ENCODE measurements around the gene SLC16A9. TPM values are rescaled to one million over a fixed set of nuclear protein-coding genes. Genes with fewer than 3 reads are reported as not detected.
"Not testable (repeated sequence)": the region's sequence is repeated elsewhere in the genome, so short reads cannot be mapped to it uniquely, and the experiment has no call there.

SLC16A9 gene
- total RNA-seq, 6 experiments from 2014 or later: not detected

GRCh38 chr10:59654007-59654406 lies 55.6 kb downstream of the SLC16A9 start:
- no peak overlapping the region for H3K4me3 Mint-ChIP-seq

GRCh38 chr10:59651902-59652301 lies 57.7 kb downstream of the SLC16A9 start:
- Mint-ChIP-seq H3K9me3 (peaks cover 9% of the 10 kb centered on the region), H3K4me3 (no peak overlapping the region), H3K4me1 (ENCODE audit: low read depth) (no peaks in the 10 kb centered on the region), H3K36me3 (ENCODE audit: low read depth) (no peaks in the 10 kb centered on the region), H3K27me3 (ENCODE audit: insufficient read depth) (no peaks in the 10 kb centered on the region), H3K27ac (no peak overlapping the region)
- no peak for DNase-seq
- TF ChIP-seq CTCF (IDR thresholded peaks at IDR 0.05): no peak

More at GRCh38 chr10:59654007-59654406, 55.6 kb downstream of the SLC16A9 start:
- H3K27ac Mint-ChIP-seq: no peak overlapping the region
- TF ChIP-seq CTCF (IDR thresholded peaks at IDR 0.05): no peak
- H3K9me3 Mint-ChIP-seq: peaks cover 9% of the 10 kb centered on the region; the same call in 1 of the 2 replicates
- no peaks in the 10 kb centered on the region for H3K4me1 Mint-ChIP-seq (ENCODE audit: low read depth)
- DNase-seq: no peak
- no peaks in the 10 kb centered on the region for H3K36me3 Mint-ChIP-seq (ENCODE audit: low read depth)
- no peaks in the 10 kb centered on the region for H3K27me3 Mint-ChIP-seq (ENCODE audit: insufficient read depth)

GRCh38 chr10:59649606-59650346 lies 59.9 kb downstream of the SLC16A9 start:
- Mint-ChIP-seq H3K27me3 (ENCODE audit: insufficient read depth) (no peaks in the 10 kb centered on the region), H3K27ac (no peak overlapping the region), H3K9me3 (peaks cover 23% of the 10 kb centered on the region), H3K4me3 (no peak overlapping the region), H3K36me3 (ENCODE audit: low read depth) (no peaks in the 10 kb centered on the region), H3K4me1 (ENCODE audit: low read depth) (no peaks in the 10 kb centered on the region)
- DNase-seq: no peak
- no peak for TF ChIP-seq CTCF (IDR thresholded peaks at IDR 0.05)

GRCh38 chr10:59648711-59649201 lies 60.9 kb downstream of the SLC16A9 start:
- TF ChIP-seq CTCF (IDR thresholded peaks at IDR 0.05): no peak
- no peak overlapping the region for H3K27ac Mint-ChIP-seq
- peaks cover 29% of the 10 kb centered on the region for H3K9me3 Mint-ChIP-seq
- H3K36me3 Mint-ChIP-seq (ENCODE audit: low read depth): no peaks in the 10 kb centered on the region
- H3K4me1 Mint-ChIP-seq (ENCODE audit: low read depth): no peaks in the 10 kb centered on the region
- DNase-seq: no peak
- H3K27me3 Mint-ChIP-seq (ENCODE audit: insufficient read depth): no peaks in the 10 kb centered on the region
- H3K4me3 Mint-ChIP-seq: no peak overlapping the region

GRCh38 chr10:59644841-59645240 lies 64.8 kb downstream of the SLC16A9 start:
- H3K4me3 Mint-ChIP-seq: no peak overlapping the region

GRCh38 chr10:59641688-59642087 lies 68.0 kb downstream of the SLC16A9 start:
- DNase-seq; H3K4me3 Mint-ChIP-seq; H3K4me1 Mint-ChIP-seq (ENCODE audit: low read depth); H3K36me3 Mint-ChIP-seq (ENCODE audit: low read depth); H3K27ac Mint-ChIP-seq; H3K27me3 Mint-ChIP-seq (ENCODE audit: insufficient read depth): not testable (repeated sequence)
- peaks cover 20% of the 10 kb centered on the region for H3K9me3 Mint-ChIP-seq

More at GRCh38 chr10:59644841-59645240, 64.8 kb downstream of the SLC16A9 start:
- no peak for DNase-seq
- no peak overlapping the region for H3K27ac Mint-ChIP-seq
- H3K4me1 Mint-ChIP-seq (ENCODE audit: low read depth): no peaks in the 10 kb centered on the region
- peaks cover 29% of the 10 kb centered on the region for H3K9me3 Mint-ChIP-seq
- H3K36me3 Mint-ChIP-seq (ENCODE audit: low read depth): no peaks in the 10 kb centered on the region
- H3K27me3 Mint-ChIP-seq (ENCODE audit: insufficient read depth): no peaks in the 10 kb centered on the region
- no peak for TF ChIP-seq CTCF (IDR thresholded peaks at IDR 0.05)
